NCI-H1436 (cell line): ENCODE data around the gene PIP4K2C.
"Not testable (repeated sequence)": the region's sequence is repeated elsewhere in the genome, so short reads cannot be mapped to it uniquely, and the experiment has no call there.

Experiments
- DNase-seq: peaks from one replicate; lab custom pipeline; 2025; lab: John Stamatoyannopoulos, UW

PIP4K2C gene

DNA sequence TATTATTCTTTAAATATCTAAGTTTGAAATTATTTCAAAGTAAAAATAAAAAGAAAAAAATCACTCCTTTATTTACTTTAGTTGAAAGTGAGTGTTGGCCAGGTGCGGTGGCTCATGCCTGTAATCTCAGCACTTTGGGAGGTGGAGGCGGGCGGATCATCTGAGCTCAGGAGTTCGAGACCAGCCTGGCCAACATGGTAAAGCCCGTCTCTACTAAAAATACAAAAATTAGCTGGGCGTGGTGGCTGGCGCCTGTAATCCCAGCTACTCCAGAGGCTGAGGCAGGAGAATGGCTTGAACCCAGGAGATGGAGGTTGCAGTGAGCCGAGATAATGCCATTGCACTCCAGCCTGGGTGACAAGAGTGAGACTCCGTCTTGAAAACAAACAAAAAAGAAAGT lies 45.7 kb downstream of the PIP4K2C start:
- DNase-seq = not testable (repeated sequence)

DNA sequence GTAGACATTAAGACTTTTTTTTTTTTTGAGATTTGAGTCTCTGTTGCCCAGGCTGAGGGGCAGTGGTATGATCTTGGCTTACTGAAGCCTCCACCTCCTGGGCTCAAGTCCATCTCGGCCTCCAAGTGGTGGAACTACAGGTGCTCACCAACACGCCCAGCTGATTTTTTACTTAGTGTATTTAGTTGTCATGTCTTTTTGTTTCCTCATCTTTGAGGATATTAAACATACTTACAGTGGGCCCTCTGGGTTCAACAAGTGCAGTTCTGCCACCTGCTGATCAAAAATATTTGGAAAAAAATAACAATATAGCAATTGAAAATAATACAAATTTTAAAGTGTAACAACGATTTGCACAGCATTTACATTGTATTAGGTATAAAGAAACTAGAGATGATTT lies 46.4 kb downstream of the PIP4K2C start:
- no peak for DNase-seq

DNA sequence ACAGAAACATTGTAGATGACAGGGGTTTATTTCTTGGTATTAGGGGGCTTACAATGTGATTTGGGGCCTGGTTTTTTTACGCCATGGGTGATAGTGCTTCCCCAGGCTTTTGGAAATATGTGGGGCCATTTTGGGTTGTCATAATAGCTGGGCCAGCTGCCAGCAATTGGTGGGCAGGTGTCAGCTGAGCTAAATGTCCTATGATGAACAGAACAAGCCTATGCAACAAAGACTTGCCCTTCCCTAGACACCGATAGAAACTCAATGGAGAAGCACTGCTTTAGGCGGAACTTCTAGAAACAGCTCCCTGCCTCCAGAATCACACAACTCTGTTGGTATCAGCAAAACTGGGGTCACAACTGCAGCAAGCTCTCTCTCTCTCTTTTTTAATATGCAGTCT lies 47.1 kb downstream of the PIP4K2C start:
- DNase-seq = no peak

DNA sequence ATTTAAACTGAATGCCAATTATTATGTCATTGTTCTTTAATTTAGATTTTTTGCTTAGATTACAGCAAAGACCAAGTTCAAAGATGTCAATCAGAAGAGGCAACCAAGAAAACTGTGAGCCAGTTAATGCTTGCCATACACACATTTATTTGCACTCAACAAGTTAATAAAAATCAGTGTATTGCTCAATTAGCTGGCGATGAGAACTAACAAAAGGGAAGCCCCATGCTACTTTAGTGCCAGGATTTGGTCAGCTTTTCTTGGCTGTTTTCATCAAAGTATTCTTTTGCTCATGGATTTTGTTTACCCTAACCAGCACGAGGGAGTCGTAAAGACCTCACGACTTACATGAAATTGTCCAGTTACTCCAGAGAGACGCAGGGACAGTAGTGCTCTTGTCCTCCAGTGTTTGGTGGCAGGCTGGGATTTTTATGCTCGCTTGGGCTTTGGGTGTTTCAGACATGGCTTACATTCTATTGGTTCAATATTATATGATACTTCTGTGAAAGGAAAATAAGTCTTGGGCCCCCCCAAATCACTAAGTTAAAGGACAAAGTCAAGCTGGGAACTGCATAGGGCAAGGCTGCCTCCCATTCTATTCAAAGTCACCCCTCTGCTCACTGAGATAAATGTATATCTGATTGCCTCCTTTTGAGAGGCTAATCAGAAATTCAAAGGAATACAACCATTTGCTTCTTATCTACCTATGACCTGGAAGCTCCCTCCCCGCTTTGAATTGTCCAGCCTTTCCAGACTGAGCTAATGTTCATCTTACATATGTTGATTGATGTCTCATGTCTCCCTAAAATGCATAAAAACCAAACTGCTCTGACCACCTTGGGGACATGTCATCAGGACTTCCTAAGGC lies 49.4 kb downstream of the PIP4K2C start:
- no peak for DNase-seq

DNA sequence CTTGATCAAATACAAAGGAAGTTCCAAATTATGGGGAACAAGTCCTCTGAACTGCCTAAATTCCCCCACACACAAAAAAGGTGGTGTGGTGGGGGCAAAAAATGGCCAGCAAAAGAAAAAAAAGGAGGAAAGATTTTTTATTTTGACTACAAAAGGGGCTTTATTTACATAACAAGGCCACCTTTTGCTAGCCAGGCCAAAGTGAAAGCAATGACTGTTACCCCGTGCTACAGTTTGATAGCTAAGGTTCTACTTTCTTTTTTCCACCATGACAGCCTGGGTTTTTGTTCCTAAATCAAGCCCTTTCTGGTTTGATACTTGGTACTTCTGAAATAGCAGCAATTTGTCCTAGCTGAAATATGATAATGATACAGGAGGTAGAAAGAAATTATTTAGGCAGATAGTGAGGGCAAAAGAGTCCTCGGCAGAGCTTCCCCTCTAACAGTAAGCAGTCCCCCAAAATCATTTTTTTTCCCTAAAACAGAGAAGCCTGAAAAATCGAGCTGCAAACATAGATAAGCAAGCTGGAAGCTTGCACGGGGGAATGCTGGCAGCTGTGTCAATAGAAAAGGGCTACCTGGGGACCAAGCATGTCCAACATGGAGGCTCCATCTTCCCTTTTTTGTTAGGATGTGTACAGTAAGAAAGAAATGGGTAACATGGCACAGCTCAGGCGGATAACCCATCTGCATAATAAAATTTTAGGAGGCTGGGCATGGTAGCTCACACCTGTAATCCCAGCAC lies 50.9 kb downstream of the PIP4K2C start:
- no peak for DNase-seq

DNA sequence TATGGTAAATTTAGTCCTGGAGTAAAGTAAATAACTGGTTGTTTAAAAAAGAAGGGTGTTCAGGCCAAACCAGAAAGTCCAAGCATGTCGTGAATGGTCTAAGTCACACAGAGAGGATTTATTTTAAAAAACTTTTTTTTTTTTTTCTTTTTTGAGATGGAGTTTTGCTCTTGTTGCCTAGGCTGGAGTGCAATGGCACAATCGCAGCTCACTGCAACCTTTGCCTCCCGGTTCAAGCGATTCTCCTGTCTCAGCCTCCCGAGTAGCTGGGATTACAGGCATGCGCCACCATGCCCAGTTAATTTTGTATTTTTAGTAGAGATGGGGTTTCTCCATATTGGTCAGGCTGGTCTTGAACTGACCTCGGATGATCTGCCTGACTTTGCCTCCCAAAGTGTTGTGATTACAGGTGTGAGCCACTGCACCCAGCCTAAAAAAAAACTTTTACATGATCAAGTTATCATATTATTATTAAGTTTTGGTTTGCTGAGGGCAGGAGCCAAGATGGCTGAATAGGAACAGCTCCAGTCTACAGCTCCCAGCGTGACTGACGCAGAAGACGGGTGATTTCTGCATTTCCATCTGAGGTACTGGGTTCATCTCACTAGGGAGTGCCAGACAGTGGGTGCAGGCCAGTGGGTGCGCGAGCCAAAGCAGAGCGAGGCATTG lies 55.1 kb downstream of the PIP4K2C start:
- DNase-seq = not testable (repeated sequence)

DNA sequence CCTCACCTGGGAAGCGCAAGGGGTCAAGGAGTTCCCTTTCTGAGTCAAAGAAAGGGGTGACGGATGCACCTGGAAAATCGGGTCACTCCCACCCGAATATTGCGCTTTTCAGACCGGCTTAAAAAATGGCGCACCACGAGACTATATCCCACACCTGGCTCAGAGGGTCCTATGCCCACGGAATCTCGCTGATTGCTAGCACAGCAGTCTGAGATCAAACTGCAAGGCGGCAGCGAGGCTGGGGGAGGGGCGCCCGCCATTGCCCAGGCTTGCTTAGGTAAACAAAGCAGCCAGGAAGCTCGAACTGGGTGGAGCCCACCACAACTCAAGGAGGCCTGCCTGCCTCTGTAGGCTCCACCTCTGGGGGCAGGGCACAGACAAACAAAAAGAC lies 55.7 kb downstream of the PIP4K2C start:
- not testable (repeated sequence) for DNase-seq
